ENCODE data around the gene GFRA4.

The GFRA4 gene

GRCh38 chr20:3710011-3710466 lies 46.8 kb upstream of the GFRA4 start:
- H3K9me3 ChIP-seq (ENCODE audit: control insufficient read depth, low read length): no peaks in the 10 kb centered on the region
- H3K4me3 ChIP-seq (ENCODE audit: low read depth, low read length): no peak overlapping the region
- H3K27ac ChIP-seq: no peak overlapping the region
- H3K4me2 ChIP-seq (ENCODE audit: low read length): no peak overlapping the region
- no peak overlapping the region for H3K9ac ChIP-seq
- no peaks in the 10 kb centered on the region for H3K79me2 ChIP-seq
- no peaks in the 10 kb centered on the region for H3K4me1 ChIP-seq
- no peak overlapping the region for H2AFZ ChIP-seq
- TF ChIP-seq CTCF (IDR thresholded peaks at IDR 0.05): no peak
- H3K36me3 ChIP-seq (ENCODE audit: control insufficient read depth, insufficient read depth, low read length): no peaks in the 10 kb centered on the region
- H3K27me3 ChIP-seq (ENCODE audit: control insufficient read depth, insufficient read depth, low read length): no peaks in the 10 kb centered on the region

GRCh38 chr20:3707508-3707899 lies 44.3 kb upstream of the GFRA4 start:
- no peaks in the 10 kb centered on the region for H3K27me3 ChIP-seq (ENCODE audit: control insufficient read depth, insufficient read depth, low read length)
- no peak overlapping the region for H3K27ac ChIP-seq
- no peak overlapping the region for H3K4me2 ChIP-seq (ENCODE audit: low read length)
- H2AFZ ChIP-seq: no peak overlapping the region
- no peak for TF ChIP-seq CTCF (IDR thresholded peaks at IDR 0.05)
- no peaks in the 10 kb centered on the region for H3K4me1 ChIP-seq
- H3K4me3 ChIP-seq (ENCODE audit: low read depth, low read length): no peak overlapping the region
- H3K9ac ChIP-seq: no peak overlapping the region
- H3K36me3 ChIP-seq (ENCODE audit: control insufficient read depth, insufficient read depth, low read length): no peaks in the 10 kb centered on the region
- H3K79me2 ChIP-seq: no peaks in the 10 kb centered on the region
- H3K9me3 ChIP-seq (ENCODE audit: control insufficient read depth, low read length): no peaks in the 10 kb centered on the region

GRCh38 chr20:3706774-3707507 lies 43.7 kb upstream of the GFRA4 start:
- Histone ChIP-seq H3K4me1 (no peaks in the 10 kb centered on the region), H3K36me3 (ENCODE audit: control insufficient read depth, insufficient read depth, low read length) (no peaks in the 10 kb centered on the region), H3K27me3 (ENCODE audit: control insufficient read depth, insufficient read depth, low read length) (no peaks in the 10 kb centered on the region), H3K79me2 (no peaks in the 10 kb centered on the region), H3K4me3 (ENCODE audit: low read depth, low read length) (no peak overlapping the region), H3K4me2 (ENCODE audit: low read length) (no peak overlapping the region), H3K27ac (no peak overlapping the region), H3K9ac (no peak overlapping the region), H3K9me3 (ENCODE audit: control insufficient read depth, low read length) (no peaks in the 10 kb centered on the region), H2AFZ (no peak overlapping the region)
- no peak for TF ChIP-seq CTCF (IDR thresholded peaks at IDR 0.05)

GRCh38 chr20:3705970-3706739 lies 43.0 kb upstream of the GFRA4 start:
- no peak overlapping the region for H3K4me2 ChIP-seq (ENCODE audit: low read length)
- H3K9ac ChIP-seq: no peak overlapping the region
- H3K4me3 ChIP-seq (ENCODE audit: low read depth, low read length): no peak overlapping the region
- no peak overlapping the region for H3K27ac ChIP-seq
- H3K36me3 ChIP-seq (ENCODE audit: control insufficient read depth, insufficient read depth, low read length): no peaks in the 10 kb centered on the region
- H3K27me3 ChIP-seq (ENCODE audit: control insufficient read depth, insufficient read depth, low read length): no peaks in the 10 kb centered on the region
- no peaks in the 10 kb centered on the region for H3K79me2 ChIP-seq
- H2AFZ ChIP-seq: no peak overlapping the region
- H3K9me3 ChIP-seq (ENCODE audit: control insufficient read depth, low read length): no peaks in the 10 kb centered on the region
- H3K4me1 ChIP-seq: no peaks in the 10 kb centered on the region
- TF ChIP-seq CTCF (IDR thresholded peaks at IDR 0.05): no peak

All from parathyroid adenoma (tissue), 2 donors.